Measurements from ENCODE around the gene GSTCD. TPM values are rescaled to one million over a fixed set of nuclear protein-coding genes. Genes with fewer than 3 reads are reported as not detected.
A peak's percentile ranks its signal among the peaks of the same experiment; 100 is the strongest.
"Not testable (repeated sequence)": the region's sequence is repeated elsewhere in the genome, so short reads cannot be mapped to it uniquely, and the experiment has no call there.

Gene GSTCD
- total RNA-seq, 8 experiments from 2014 or later: 4.6 to 37.7 (median 10.4) TPM

DNA sequence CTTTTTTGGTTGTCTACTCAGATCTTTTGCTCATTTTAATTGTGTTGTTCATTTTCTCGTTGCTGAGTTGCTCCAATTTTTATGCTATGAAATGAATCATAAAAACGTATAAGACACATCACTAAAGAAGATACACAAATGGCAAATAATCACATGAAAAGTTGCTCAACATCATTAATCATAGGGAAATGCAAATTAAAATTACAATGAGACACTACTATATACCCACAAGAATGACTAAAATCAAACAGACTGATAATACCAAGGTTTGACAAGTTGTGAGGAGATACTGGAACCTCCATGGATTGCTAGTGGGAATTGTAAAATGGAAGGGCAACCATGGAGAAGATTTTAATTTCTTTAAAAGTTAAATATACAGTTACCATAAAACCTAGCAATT, 17.0 kb downstream of the GSTCD start:
- WGBS, 10 experiments: 50 to 100% (median 89%) methylated on average over 1 to 2 of the region's 2 CpGs; no CpG with 5 or more reads in 1 of the 10 experiments
- no peak for ATAC-seq (replicated peaks in 6 of 8)
- in situ Hi-C loops (cut with MboI; ENCODE audit: low pct_unique_long_range_greater_than_20kb in 2 of 9, low sequenced_read_pairs in 9 of 9, unreplicated experiment in 9 of 9): no loop called here
- H3K4me3 ChIP-seq: no peak overlapping the region
- H3K27ac ChIP-seq: no peak overlapping the region
- no peaks in the 10 kb centered on the region for H3K4me1 ChIP-seq (replicated peaks in 1 of 2)

DNA sequence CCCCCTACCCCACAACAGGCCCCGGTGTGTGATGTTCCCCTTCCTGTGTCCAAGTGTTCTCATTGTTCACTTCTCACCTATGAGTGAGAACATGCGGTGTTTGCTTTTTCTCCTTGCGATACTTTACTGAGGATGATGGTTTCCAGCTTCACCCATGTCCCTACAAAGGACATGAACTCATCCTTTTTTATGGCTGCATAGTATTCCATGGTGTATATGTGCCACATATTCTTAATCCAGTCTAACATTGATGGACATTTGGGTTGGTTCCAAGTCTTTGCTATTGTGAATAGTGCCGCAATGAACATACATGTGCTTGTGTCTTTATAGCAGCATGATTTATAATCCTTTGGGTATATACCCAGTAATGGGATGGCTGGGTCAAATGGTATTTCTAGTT, 21.3 kb downstream of the GSTCD start:
- H3K4me1 ChIP-seq (replicated peaks in 1 of 2); H3K4me3 ChIP-seq; ATAC-seq (replicated peaks in 6 of 8); in situ Hi-C loops (cut with MboI; ENCODE audit: low pct_unique_long_range_greater_than_20kb in 2 of 9, low sequenced_read_pairs in 9 of 9, unreplicated experiment in 9 of 9); H3K27ac ChIP-seq: not testable (repeated sequence)
- 100% methylated on average over 1 of the region's 4 CpGs; no CpG with 5 or more reads in 8 of the 10 experiments for WGBS, 10 experiments

DNA sequence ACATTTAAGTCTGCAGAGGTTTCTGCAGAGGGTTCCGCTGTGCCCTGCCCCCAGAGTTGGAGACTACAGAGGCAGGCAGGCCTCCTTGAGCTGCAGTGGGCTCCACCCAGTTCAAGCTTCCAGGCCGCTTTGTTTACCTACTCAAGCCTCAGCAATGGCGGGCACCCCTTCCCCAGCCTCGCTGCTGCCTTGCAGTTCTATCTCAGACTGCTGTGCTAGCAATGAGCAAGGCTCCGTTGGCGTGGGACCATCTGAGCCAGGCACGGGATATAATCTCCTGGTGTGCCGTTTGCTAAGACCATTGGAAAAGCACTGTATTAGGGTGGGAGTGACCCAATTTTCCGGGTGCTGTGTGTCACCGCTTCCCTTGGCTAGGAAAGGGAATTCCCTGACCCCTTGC, 26.6 kb downstream of the GSTCD start:
- 47 to 100% (median 100%) methylated on average over 1 to 7 of the region's 10 CpGs; no CpG with 5 or more reads in 3 of the 10 experiments for WGBS, 10 experiments
- in situ Hi-C loops (cut with MboI; ENCODE audit: low pct_unique_long_range_greater_than_20kb in 2 of 9, low sequenced_read_pairs in 9 of 9, unreplicated experiment in 9 of 9); H3K4me3 ChIP-seq; H3K27ac ChIP-seq; H3K4me1 ChIP-seq (replicated peaks in 1 of 2); ATAC-seq (replicated peaks in 6 of 8): not testable (repeated sequence)

DNA sequence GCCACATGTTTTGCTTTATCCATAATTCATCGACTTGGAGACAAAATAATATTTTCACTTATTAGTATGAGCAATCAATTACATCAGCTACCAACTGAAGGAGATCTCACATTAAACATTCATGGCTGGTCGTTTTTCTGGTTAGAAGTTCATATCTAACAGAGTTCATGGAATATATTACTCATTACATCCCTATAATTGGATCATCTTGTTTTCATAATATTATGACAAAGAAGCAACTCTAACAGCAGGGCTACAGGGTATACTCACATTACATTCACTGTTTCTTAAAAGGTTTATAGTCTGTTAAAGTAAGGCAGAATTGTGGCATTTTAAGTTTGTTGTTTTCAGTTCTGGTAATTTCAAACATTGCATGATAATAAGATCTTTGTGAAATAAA, 33.0 kb downstream of the GSTCD start:
- in situ Hi-C loops (cut with MboI; ENCODE audit: low pct_unique_long_range_greater_than_20kb in 2 of 9, low sequenced_read_pairs in 9 of 9, unreplicated experiment in 9 of 9): no loop called here
- Histone ChIP-seq H3K4me1 (replicated peaks in 1 of 2) (no peaks in the 10 kb centered on the region), H3K4me3 (no peak overlapping the region), H3K27ac (no peak overlapping the region)
- 21 to 100% (median 77%) methylated on average over 1 to 2 of the region's 2 CpGs for WGBS, 10 experiments
- ATAC-seq (replicated peaks in 6 of 8): no peak

DNA sequence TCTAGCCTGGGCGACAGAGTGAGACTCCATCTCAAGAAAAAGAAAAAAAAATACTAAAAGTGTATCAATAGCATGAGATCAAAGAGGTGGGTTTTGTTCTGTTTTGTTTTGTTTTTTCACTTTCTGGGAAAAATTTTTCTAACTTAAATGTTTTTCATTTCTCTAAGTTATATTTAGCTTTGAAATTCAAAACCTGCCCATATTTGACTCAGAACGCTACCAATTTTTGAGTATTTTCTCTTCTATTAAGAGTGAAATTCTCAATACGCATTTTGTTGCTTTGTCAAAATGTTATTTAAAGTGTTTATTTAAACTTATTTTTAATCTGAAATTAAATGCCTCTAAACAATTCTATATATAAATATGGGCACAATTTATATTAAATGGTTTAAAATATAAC, 39.6 kb downstream of the GSTCD start:
- Histone ChIP-seq H3K27ac (no peak overlapping the region), H3K4me1 (replicated peaks in 1 of 2) (no peaks in the 10 kb centered on the region), H3K4me3 (no peak overlapping the region)
- in situ Hi-C loops (cut with MboI; ENCODE audit: low pct_unique_long_range_greater_than_20kb in 2 of 9, low sequenced_read_pairs in 9 of 9, unreplicated experiment in 9 of 9): no loop called here
- WGBS, 10 experiments: 68 to 100% (median 96%) methylated on average over 2 to 3 of the region's 3 CpGs
- ATAC-seq (replicated peaks in 6 of 8): no peak

DNA sequence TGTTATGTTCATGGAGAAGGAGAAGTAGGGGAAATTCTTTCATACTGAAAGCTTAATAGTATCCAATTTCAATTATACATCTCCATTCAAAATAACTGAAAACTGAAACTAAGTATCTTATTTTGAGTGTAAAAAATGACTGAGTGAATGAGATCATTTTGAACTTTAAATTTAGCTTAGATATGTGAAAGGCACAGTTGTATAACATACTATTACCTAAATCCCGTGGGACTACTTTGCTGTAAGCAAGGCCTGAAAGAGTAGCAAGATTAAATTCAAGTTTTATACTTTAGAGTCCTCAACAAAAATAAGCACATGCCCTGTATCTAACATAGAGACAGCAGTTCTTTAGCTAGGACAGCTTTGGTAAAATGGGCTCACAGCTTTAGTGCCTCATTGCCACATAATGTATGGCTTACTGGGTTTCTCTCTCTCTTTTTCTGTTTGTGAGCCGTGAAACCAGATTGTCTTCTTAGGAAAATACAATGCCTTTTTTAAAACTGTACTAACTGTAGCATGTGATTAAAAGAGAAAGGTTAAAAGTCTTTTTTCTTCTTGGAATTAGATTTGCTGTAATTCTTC, 43.2 kb downstream of the GSTCD start:
- WGBS, 10 experiments: 0 to 100% (median 50%) methylated on average over 1 to 2 of the region's 2 CpGs; no CpG with 5 or more reads in 1 of the 10 experiments
- no peak overlapping the region for H3K27ac ChIP-seq
- no peaks in the 10 kb centered on the region for H3K4me1 ChIP-seq (replicated peaks in 1 of 2)
- no peak overlapping the region for H3K4me3 ChIP-seq
- ATAC-seq (replicated peaks in 6 of 8): no peak
- in situ Hi-C loops (cut with MboI; ENCODE audit: low pct_unique_long_range_greater_than_20kb in 2 of 9, low sequenced_read_pairs in 9 of 9, unreplicated experiment in 9 of 9): no loop called here

DNA sequence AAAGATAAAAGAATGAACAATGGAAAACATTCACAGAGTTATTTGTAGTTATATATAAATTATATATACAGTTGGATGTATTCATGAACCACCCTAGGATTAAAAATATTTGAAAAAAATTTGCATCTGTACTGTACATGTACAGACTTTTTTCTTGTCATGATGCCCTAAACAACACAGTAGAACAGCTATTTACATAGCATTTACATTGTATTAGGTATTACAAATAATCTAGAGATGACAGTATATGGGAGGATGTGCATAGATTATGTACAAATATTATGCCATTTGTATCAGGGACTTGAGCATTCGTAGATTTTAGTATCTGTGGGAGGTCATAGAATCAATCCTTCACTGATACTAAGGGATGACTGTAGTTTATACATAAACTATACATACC, 44.8 kb downstream of the GSTCD start:
- in situ Hi-C loops (cut with MboI; ENCODE audit: low pct_unique_long_range_greater_than_20kb in 2 of 9, low sequenced_read_pairs in 9 of 9, unreplicated experiment in 9 of 9): no loop called here
- 0 to 100% (median 89%) methylated on average over 1 of the region's 1 CpG; no CpG with 5 or more reads in 4 of the 10 experiments for WGBS, 10 experiments

DNA sequence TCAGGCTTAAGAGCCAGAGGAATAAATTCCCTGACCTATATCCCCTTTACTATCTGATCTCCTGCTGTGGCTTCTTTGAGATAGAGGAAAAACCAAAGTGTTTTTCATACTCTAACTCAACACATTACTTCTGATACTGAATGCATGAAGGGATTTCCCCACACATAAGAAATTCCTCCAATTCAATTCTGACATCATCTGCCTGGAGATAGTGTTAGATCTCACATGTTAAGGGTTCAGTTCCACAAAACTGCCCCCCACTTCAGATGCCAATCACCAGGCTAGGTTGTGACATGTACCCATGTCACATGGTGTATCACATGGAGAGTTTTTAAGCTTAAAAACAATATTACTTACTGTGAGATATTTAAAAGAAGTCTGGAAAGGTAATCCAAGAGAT, 46.8 kb downstream of the GSTCD start:
- no peak overlapping the region for H3K27ac ChIP-seq
- peak in 3 of 8 experiments; percentile 27 to 65 (median 61) for ATAC-seq (replicated peaks in 6 of 8)
- H3K4me1 ChIP-seq (replicated peaks in 1 of 2): no peaks in the 10 kb centered on the region
- no peak overlapping the region for H3K4me3 ChIP-seq
- in situ Hi-C loops (cut with MboI; ENCODE audit: low pct_unique_long_range_greater_than_20kb in 2 of 9, low sequenced_read_pairs in 9 of 9, unreplicated experiment in 9 of 9): no loop called here

More for the DNA sequence above, 44.8 kb downstream of the GSTCD start:
- Histone ChIP-seq H3K4me1 (replicated peaks in 1 of 2) (no peaks in the 10 kb centered on the region), H3K4me3 (no peak overlapping the region), H3K27ac (no peak overlapping the region)
- peak in 4 of 8 experiments; percentile 51 to 93 (median 62) for ATAC-seq (replicated peaks in 6 of 8)

DNA sequence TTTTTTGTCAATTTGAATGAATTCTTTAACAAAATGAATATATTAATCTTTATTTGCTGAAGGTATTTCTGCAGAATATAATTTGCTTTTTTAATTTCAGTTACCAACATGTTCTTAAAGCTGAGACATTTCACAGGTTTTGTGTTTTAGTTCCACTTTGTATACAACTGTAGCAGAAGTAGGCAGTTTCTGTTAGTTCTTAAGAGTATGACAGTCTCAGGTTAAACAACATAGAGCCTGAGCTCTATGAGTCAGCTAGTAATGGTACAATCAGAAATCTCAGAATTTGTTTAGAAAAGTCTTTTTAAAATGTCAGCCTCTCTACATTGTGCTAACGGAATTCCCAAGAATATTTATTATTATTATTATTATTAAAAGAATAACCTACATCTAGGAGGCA, 50.4 kb downstream of the GSTCD start:
- ATAC-seq (replicated peaks in 6 of 8): no peak
- H3K4me3 ChIP-seq: no peak overlapping the region
- H3K27ac ChIP-seq: no peak overlapping the region
- WGBS, 10 experiments: 83 to 100% (median 100%) methylated on average over 1 of the region's 1 CpG; no CpG with 5 or more reads in 3 of the 10 experiments
- no peaks in the 10 kb centered on the region for H3K4me1 ChIP-seq (replicated peaks in 1 of 2)
- in situ Hi-C loops (cut with MboI; ENCODE audit: low pct_unique_long_range_greater_than_20kb in 2 of 9, low sequenced_read_pairs in 9 of 9, unreplicated experiment in 9 of 9): no loop called here

DNA sequence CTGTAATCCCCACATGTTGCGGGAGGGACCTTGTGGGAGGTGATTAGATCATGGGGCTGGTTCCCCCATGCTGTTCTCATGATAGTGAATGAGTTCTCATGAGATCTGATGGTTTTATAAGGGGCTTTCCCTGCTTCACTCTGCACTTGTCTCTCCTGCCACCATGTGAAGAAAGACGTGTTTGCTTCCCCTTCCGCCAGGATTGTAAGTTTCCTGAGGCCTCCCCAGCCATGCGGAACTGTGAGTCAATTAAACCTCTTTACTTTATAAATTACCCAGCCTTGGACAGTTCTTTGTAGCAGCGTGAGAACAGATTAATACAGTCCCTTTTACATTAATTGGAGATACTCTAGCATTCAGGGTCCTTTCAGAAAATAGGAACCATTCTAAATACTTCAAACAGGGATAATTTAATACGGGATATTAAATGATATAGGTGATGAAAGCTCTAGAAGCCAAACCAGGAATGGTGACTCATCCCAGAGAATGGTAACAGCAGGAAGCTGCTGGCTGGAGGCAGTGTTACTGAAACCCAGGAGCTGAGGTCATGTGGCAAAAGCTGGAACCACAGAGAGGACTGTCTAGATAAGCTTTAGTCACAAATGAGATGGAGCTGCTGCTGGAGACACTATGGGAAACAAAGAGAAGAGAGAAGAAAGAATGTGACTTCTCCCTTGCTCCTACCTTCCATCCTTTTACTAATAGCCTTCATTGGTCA, 57.3 kb downstream of the GSTCD start:
- peak in 4 of 8 experiments; percentile 48 to 73 (median 57) for ATAC-seq (replicated peaks in 6 of 8)
- in situ Hi-C loops (cut with MboI; ENCODE audit: low pct_unique_long_range_greater_than_20kb in 2 of 9, low sequenced_read_pairs in 9 of 9, unreplicated experiment in 9 of 9): no loop called here
- 80 to 100% (median 97%) methylated on average over 1 to 6 of the region's 6 CpGs; no CpG with 5 or more reads in 1 of the 10 experiments for WGBS, 10 experiments
- no peak overlapping the region for H3K4me3 ChIP-seq
- H3K27ac ChIP-seq: no peak overlapping the region
- H3K4me1 ChIP-seq (replicated peaks in 1 of 2): no peaks in the 10 kb centered on the region

DNA sequence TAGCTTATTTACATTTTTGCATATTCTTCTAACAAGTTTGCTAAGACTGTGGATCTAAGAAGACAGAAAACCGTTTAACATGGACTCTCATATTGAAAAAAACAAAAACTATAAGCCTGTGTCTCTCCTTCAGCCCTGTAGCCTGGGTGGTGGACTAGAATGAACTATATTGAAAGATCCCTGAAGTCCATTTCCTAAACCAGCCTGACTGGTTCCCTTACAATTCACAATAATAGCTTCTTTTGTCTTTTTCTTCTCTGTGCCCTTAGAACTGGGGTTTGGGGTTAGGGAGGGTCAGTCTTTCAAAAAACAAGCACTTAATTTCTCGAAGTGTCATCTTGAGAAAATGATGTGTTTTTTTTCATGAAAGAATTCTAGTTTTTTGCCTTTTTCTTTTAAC, 59.0 kb downstream of the GSTCD start:
- in situ Hi-C loops (cut with MboI; ENCODE audit: low pct_unique_long_range_greater_than_20kb in 2 of 9, low sequenced_read_pairs in 9 of 9, unreplicated experiment in 9 of 9): no loop called here
- 43 to 100% (median 82%) methylated on average over 1 to 2 of the region's 2 CpGs for WGBS, 10 experiments
- ATAC-seq (replicated peaks in 6 of 8): no peak

DNA sequence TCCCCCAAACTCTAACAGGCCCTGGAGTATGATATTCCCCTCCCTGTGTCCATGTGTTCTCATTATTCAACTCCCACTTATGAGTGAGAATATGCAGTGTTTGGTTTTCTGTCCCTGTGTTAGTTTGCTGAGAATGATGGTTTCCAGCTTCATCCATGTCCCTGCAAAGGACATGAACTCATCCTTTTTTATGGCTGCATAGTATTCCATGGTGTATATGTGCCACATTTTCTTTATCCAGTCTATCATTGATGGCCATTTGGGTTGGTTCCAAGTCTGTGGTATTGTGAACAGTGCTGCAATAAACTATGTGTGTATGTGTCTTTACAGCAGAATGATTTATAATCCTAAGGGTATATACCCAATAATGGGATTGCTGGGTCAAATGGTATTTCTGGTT, 61.9 kb downstream of the GSTCD start:
- H3K4me3 ChIP-seq; ATAC-seq (replicated peaks in 6 of 8); H3K27ac ChIP-seq; H3K4me1 ChIP-seq (replicated peaks in 1 of 2); in situ Hi-C loops (cut with MboI; ENCODE audit: low pct_unique_long_range_greater_than_20kb in 2 of 9, low sequenced_read_pairs in 9 of 9, unreplicated experiment in 9 of 9): not testable (repeated sequence)

More for the DNA sequence above, 59.0 kb downstream of the GSTCD start:
- Histone ChIP-seq H3K4me1 (replicated peaks in 1 of 2) (no peaks in the 10 kb centered on the region), H3K4me3 (no peak overlapping the region), H3K27ac (no peak overlapping the region)

DNA sequence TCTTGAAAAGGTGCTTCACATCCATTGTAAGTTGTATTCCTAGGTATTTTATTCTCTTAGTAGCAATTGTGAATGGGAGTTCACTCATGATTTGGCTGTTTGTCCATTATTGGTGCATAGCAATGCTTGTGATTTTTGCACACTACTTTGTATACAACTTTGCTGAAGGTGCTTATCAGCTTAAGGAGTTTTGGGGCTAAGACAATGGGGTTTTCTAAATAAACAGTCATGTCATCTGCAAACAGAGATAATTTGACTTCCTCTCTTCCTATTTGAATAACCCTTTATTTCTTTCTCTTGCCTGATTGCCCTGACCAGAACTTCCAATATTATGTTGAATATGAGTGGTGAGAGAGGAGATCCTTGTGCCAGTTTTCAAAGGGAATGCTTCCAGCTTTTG, 63.5 kb downstream of the GSTCD start:
- ATAC-seq (replicated peaks in 6 of 8); H3K4me1 ChIP-seq (replicated peaks in 1 of 2); in situ Hi-C loops (cut with MboI; ENCODE audit: low pct_unique_long_range_greater_than_20kb in 2 of 9, low sequenced_read_pairs in 9 of 9, unreplicated experiment in 9 of 9): not testable (repeated sequence)

More for the DNA sequence above, 63.5 kb downstream of the GSTCD start:
- not testable (repeated sequence) for H3K27ac ChIP-seq, H3K4me3 ChIP-seq
